GM18873 (cell line): ENCODE data around the gene ABLIM3.
A peak's percentile ranks its signal among the peaks of the same experiment; 100 is the strongest.

ENCODE experiments used
- ATAC-seq: cut with Tn5 transposase; IDR thresholded peaks from one replicate; pipeline ENCODE4 v1.9.1; 2021; ENCODE audit warnings: mild to moderate bottlenecking, moderate library complexity, moderate number of reproducible peaks; ENCODE audit not compliant: unreplicated experiment, low FRiP score

ABLIM3 gene

DNA sequence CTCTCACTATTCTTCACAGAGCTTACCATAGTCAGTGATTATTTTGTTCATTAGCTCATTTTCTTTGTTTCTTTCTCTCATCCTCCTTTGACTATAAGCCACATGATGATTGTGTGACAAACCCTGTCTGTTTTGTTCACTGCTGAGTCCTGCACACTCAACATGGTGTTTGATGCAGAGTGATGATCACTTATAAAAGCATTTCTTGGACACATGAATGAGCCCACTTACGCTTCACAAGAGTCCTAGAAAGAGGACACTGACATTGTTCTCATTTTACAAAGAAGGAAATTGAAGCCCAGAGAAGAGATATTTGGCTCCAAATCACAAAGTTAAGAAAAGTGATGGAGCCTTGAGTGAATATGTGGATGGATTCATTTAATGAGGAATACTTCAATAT is 13.4 kb downstream of the ABLIM3 start:
- ATAC-seq: no peak

DNA sequence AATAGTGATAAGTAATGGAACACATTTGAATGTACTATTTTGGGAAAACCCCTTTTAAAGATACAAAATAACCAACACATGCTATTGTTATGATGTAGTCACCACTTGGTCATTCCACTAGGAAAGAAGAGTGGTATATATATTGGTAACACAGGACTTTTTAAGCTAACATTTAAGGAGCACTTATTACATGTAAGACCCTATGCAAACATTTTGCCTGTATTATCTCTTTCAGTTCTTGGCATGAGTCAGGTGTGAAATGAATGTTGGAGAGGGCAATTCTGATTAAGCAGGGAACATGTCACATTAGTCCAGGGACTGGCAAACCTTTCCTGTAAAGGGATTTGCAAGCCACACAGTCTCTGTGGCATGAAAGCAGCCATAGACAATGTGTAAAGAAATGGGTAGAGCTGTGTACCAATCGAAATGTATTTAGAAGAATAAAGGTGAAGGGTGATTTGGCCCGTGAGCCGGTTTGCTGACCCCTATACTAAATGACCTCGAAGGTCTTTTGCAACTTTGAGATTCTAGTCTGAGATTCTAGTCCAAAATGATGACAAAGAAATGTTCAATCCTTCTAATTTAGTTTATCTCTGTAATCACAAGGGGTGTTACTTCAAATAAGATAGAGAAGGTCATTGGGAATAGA is 15.3 kb downstream of the ABLIM3 start:
- no peak for ATAC-seq

DNA sequence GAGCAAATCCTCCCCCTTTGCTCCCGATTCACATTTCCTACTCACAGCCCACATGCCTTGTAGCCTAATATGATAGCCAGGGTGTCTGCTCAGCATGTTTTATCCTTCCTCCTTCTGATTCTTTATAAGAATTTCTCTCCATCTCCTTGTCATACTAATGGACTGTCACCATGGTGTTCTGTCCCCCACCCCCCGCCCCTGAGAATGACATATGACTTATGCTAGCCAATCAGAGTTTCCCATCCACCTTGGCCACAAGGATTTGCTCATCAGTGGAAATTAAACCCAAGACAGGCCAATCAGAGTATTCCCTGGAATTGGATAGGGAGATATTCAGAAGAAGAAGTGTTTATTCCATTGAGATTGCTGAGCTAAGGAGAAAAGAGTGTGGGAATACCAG is 16.0 kb downstream of the ABLIM3 start:
- no peak for ATAC-seq

DNA sequence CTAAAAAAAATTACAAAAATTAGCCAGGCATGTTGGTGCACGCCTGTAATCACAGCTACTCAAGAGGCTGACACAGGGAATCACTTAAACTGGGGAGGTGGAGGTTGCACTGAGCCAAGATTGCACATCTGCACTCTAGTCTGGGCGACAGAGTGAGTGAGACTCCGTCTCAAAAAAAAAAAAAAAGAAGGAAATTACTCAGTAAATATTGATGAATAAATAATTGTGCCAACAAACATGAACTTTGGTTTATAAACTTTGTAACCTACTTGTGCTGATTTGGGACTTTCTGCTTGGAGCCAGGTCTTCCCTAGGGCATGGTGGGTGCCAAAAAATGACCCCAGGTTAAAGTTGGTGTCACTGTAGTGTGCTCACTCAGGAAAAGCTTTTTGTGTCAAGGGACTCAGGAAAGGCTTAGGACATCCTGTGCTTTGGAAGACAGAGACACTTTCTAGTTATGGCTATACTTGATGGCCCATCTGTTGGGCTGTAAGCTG is 19.0 kb downstream of the ABLIM3 start:
- no peak for ATAC-seq

DNA sequence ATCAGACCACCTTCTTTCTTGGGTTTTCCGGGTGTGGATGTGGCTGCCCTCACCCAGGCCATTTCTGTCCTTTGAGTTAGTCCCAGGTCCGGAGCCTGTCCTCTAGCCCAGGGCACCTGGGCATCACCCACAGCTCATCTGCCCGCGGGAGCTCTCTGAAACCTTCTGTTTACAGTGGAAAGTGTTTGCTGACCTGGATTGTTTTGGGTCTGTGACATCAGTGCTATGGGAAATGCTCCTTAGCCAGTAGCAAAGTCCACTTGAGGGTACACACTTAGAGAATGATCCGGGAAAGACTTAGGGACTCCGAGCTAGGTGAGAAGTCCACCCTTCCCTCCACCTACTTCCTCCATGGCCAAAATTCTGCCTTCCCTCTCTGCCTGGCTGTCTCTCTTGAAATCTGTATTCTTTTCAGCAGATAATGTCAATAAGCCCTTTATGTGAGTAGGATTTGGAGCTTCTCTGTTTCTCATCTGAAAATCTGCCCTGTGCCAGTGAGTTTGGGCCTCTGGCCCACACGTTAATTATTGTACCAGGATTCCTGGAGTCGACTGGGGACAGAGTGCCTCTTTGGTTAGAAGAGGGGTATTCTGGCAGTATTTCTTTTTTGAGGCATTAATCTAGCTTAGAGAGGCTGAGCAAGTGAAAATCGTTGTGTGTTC is 19.9 kb downstream of the ABLIM3 start:
- no peak for ATAC-seq

DNA sequence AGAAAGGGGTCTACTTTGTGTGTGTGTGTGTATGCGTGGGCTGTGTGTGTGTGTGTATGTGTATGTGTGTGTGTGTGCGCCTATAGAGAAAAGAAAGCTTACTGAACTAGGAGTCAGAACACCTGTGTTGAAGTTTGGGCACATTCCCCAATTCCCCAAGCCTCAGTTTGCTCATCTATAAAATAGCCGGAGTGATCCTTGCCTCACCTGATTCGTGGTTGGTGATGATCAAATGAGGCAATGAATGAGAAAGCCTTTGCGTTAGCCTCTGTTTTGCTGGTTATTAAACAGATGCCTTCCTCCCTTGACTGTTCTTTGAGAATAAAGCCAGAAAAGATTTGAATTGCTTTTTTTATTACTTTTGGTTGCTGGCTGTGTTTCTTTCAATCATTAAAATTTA is 20.6 kb downstream of the ABLIM3 start:
- ATAC-seq: no peak

DNA sequence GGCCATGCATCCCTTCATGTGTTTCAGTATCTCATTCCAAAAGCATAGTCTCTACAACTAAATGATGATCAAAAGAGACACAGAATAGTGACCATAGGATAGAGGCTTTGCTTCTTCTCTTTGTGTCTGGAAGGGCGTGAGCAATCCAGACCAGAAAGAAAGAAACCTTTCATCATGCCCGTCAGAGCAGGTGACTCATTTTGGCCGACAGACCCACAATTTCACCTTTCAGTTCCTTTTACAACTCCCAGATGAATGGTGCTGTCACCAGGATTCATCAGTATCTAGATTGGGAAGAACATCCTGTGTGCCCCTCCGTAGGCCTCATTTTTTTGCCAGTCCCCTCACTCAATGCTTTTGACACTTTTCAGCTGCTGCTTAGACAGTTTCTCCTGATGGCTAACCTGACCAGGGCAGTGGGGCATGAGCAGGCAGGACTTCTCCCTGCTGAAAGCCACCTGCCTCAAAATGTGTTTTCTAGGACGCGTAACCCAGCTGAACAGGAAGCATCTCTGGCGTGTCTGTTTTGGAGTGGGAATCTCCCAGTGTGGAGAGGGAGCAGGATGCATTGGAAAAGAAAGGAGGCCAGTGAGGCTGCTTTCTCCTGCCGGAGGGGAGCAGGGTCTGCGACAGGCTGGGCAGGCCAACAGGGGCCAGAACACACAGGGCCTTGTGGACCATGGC is 21.2 kb downstream of the ABLIM3 start:
- ATAC-seq: peak; percentile 82

DNA sequence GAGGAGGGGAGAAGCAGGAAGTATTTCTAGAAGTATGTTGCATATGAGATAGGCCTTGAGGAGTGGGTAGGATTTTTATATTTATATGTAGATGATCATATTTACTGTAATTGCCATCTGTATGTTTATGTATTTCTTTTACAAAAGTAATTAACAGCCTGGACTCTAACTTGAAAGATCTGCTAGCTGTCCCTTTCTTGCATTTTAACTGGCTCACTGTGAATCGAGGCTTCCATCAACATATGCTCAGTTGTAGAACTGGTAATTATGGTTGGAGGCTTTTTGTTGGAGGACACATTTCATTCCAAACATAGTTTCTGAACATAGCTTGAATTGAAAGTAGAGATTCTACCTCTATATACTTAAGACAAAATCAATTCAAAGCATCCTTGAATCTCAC is 23.4 kb downstream of the ABLIM3 start:
- ATAC-seq: no peak

DNA sequence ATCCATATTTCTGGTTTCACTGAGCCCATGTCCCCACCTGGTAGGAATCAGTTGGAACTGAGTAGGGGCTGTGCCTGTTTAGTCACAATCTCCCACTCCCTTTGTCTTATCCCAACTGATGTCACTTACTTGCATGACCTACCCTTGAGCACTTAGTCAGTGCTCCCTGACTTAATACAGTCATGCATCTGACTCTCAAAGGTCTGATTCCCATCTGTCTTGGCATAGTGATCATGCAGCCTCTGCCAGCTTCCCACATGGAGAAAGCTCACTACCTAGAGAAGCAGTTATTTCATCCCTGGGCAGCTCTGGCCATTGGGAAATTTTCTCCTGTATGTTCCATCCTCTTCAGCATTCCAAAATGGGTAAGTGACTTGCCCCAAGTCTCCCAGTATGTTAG is 24.8 kb downstream of the ABLIM3 start:
- ATAC-seq: no peak

DNA sequence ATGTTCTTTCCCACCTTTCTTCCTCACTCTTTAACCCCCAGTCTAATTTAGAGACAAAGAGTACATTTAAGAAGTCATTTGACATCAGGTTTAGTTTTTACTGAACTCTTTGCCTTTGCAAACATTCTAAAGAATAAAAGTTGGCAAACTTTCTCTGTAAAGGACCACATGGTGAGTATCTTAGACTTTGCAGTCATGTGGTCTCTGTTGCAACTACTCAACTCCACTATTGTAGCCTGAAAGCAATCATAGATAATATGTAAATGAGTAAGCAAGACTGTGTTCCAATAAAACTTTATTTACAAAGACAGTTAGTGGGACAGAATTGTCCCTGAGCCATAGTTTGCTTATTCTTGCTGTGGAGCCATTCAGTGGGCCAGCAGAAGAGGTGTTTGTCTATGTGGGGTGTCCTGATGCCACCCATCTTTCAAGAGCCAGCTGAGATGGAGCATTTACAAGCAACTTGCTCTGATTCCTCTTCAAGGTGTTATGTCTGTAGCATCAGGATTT is 25.4 kb downstream of the ABLIM3 start:
- no peak for ATAC-seq

DNA sequence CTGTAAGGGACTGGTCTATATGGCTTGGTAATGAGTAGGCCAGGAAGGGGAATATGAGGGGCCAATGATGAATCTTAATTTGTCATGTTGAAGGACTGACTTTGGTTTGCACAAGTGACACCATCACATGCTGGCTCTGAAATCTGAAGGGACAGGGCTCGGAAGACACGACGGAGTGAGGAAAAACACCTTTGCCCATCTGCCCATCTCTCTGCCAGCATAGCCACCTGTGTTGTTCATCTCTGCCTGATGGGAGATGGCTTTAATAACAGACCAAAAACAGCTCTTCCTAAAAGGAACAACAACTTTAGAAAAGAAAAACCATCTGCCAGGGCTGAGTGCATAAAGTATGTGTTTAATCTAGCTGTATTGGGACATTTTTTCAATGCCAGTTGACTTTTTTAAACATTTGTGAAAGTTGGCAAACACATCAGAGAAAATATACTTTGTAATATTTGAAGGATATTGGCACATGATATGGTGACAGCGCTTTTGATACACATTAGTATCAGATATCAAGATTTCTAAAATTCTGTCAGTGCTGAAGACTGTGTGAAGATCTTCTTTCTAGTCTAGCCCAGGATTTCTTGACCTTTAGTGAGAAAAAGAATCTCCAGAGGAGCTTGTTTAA is 27.1 kb downstream of the ABLIM3 start:
- ATAC-seq: no peak

DNA sequence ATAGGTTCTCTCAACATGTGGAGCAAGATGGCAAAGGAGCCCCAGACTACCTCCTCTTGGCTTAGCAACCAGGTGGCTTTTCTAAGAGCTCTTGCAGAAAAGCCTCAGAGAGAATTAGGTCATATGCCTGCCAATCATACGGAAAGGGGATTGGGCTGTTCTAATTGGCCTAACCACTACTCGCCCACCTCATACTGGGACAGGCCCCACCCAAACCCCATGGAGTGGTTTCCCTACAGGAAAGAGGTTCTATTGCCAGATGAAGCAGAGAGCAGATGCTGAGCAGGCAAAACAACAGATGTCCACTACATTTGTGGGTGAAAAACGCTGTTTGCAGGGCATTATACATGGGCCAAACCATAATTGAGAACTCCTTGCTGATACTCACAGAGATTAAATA is 29.0 kb downstream of the ABLIM3 start:
- no peak for ATAC-seq

DNA sequence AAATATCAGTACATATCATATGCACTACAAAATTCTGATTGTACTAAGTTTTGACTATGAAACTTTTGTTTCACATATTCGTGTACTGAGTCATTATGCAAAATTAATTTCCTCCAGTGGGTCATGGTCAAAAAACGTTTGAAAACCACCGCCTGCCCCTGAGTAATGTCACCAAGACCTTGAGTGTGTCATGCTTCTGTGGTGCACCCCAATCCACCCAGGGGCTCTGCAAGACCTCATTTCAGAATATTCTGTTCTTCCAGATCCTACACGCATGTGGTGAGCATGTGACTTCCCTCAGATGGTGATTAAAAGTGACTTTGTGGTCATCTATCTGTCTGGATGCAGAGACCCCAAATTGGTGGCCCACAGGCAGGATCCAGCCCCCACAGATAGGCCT is 31.0 kb downstream of the ABLIM3 start:
- ATAC-seq: no peak

DNA sequence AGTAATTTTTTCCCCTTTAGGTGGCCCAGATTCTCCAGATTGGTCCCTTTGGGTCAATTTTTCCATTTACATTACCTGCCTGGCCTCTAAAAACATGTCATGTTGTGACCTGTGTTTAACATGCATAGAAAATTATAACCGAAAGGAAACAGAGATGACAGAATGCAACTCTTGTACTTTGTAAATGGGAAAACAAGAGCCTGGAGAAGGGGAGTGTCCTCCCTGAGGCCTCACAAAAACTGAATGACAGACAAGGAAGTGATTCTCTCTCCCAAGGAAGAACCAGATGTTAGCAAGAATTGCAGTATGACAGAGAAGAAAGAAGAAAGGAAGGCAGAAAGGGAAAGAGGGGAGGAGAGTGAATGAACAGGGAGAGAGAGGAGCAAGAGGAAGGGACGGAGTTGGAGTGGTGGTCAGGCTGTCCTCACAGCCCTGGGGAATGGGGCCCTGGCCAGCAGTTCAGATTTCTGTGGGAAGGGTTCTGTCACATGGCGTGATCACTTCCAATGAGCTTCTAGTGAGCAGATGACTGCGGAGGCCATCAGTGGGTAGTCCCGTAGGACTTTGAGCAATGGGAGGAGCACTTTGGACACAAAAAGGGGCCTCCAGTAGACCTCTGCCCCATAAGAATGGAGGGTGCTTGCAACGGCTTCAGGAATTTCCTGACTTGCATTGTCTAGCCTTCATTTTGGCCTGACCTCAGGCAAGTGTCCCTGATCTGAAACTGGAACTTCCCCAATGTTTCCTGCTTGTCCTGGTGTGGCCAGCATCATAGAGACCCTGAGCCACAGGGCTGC is 31.6 kb downstream of the ABLIM3 start:
- no peak for ATAC-seq

DNA sequence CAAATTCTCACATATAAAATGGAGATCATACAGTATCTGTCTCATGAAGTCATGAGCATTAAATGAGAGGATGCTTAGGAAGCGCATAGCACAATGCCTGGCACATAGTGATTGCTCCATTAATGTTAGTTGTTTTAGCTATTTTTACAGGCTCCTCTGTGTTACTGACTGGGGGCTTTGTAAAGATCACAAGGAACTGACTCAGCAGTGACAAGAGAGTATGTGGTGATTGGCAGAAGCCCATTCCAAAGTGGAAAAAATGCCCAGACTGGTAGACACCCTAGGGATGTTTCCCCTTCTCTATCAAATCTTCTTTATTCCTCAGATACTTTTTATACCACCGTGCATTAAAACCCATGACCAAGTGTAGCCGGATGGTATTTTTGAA is 33.5 kb downstream of the ABLIM3 start:
- ATAC-seq: no peak

DNA sequence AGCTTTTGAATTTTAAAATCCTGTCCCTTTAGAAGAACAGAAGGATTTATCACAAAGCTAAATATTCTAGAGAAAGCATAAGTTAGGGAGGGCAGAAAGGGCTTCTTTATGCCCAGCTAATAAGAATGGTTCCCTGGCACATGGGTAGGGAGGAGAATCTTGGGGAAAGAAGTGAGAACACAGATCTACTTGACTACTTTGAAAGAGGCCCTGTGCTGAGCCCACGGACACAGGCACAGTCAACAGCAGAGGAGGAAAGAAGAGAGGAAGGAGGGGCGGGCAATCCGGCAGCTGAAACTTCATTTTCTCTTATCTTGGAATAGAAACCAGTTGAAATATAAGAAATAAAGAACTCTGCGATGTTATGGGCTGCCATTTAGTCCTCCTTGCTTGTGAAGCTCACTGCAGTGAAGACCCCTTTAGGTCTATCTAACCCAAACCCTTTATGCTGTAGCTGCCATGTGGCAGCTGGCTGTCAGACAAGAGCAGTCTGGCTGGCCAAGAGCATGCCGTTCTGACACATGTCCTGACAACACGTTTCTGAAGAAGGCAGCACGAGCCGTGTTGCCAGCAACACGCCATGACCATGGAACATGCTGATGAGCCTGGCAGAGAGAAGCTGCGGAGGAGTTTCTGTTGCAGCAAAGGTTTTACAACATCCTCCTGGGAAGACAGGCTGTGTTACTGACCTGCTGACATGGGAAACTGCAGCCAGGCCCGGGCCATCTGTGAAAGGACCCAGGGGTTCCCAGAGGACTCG is 34.2 kb downstream of the ABLIM3 start:
- no peak for ATAC-seq

DNA sequence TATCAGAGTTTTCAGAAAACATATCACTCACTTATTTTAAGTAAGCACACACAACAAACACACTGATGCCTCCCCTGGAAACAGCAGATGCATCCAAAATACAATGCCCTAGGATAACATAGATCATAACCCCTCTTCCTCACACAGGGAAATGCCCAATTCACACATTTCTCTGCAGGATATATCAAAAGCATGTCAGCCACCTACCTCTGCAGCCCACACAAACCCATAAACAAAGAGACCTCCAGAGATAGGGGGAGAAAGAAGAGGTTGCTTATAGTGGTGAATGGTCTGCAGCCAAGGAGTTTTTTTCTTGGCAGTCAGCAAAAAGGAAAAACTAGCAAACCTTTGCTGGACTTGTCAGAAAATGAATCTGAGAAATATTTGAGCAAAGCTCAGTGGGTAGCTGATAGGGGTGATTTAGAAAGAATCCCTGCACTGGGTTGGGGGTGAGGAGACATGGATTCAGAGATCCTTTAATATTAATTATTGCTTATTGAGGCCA is 36.1 kb downstream of the ABLIM3 start:
- no peak for ATAC-seq

DNA sequence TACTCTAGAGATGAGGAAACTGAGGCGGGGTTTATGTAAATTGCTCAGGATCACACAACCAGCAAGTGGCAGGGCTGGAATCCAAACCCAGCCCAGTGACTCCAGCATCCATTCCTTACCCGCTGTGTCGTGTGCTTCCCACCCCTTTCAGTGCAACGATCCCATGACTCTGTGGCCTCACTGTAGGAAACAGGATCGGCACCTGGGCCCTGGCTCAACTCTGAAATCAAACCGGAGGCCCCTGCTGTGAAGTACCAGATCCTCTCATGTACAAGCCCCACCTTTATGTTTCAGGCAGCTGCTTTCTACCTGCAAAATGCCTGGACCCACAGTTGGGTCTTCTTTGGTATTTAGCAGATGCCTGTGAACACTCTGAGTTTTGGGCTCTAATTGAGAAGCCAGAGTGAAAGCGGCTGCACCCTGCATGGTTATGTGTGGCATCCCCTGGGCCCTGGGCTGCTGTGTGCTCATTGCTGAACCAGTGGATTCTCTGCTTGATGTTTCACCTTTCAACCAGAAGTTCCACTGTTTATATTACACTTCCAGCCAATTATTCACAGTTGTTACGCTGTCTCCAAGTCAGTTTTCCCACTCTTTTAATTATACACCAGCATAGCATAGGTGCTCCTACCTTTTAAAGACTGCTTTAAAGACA is 36.7 kb downstream of the ABLIM3 start:
- ATAC-seq: no peak

DNA sequence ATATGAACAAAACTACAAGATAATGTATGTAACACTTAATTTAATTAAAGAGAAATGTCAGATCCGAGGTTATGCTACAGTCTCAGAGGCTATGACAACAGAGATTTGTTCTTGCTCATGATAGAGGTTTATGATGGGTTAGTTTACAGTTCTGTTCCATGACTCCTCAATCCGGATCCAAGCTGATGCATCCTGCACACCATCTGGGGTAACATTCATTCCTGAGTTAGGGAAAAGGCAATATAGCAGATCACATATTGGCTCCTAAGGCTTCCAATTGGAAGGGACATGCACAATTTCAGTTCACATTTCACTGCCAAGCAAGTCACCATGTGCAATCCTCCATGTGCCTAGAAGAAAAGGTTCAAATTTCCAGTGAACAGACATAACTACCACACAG is 40.4 kb downstream of the ABLIM3 start:
- no peak for ATAC-seq
